Activated naive CD4-positive, alpha-beta T cell treated with Interleukin-2 at 50 U/mL for 16 hours (primary cell): ENCODE measurements around the gene WIPF2.
A peak's percentile ranks its signal among the peaks of the same experiment; 100 is the strongest.

Source experiments
- DNase-seq: peaks from one replicate; pipeline ENCODE4 v3.0.0-alpha.2; 2020

The WIPF2 gene

DNA sequence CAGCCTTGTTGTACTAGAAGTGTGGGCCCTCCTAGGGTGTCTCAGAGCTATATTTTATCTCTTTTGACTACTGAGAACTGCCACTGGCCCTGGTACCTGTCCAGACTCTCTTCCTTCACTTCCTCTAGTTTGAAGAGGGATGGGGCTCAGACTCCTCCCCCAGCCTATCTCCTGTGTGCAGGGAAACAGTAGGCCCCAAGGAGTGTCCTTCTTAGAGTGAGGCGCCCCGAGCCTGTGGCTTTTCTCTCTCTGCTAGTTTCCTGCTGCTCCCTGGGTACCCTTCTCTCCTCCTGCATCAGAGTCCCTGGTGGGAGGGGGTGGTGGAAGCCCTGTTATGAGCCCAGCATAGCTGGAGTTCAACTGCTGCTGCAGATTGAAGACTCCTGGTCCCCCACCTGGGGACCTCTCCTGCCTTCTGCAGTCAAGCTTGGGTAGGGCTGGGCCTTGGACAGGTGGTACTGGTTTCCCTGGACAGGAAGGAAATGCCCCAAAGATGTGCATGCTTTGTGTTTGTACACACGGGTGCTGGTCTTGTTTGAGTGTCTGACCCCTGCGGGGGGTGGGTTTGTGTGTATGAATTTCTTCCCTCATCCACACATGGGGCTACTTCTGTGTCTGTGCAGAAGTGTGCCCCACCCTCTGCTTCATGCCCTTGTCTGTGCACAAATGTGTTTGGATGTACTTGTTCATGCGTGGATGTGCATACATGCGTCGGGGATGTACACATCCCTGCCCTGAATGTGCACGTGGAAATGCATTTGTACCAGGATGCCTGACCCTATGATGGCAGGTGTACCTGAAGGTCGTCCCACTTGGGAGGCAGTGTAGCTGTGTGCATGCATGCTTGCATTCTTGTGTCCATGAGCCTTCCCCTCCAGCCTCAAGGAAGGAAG lies 96.8 kb downstream of the WIPF2 start:
- no peak for DNase-seq

DNA sequence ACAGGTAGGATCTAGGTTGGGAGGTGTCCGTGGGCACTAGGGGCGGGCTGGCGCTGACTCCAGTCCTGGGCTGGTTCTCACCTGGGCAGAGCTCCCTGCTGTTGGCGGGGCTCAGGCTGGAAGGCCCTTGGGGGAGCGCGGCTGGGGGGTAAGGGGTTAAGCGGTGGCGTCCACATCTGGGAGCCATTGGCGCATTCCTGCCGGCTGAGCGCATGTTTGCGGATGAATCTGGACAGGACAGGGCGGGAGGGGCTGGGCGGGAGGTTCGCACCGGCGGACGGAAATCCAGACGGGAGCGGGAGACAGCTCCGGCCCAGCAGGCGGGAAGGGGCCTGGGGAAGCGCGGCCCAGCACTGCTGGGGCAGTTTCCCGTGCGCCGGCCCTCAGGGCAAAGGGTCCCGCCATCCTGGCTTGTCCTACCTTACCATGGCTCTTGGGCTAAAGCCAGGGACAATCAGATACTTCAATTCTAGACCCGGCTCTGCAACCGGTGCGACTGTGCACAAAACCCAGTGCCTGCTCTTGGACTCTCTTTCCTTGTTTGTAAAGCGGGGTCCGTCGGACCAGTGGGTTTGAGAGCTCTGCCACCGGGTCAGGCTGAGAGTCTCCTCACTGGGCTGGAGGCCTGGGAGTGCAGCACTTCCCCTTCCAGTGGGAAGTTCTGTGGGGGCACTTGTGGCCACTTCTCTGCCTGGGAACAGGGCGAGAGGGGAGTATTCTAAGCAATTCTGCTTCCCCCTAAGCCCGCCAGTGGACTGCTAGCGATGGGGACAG lies 97.7 kb downstream of the WIPF2 start:
- no peak for DNase-seq

DNA sequence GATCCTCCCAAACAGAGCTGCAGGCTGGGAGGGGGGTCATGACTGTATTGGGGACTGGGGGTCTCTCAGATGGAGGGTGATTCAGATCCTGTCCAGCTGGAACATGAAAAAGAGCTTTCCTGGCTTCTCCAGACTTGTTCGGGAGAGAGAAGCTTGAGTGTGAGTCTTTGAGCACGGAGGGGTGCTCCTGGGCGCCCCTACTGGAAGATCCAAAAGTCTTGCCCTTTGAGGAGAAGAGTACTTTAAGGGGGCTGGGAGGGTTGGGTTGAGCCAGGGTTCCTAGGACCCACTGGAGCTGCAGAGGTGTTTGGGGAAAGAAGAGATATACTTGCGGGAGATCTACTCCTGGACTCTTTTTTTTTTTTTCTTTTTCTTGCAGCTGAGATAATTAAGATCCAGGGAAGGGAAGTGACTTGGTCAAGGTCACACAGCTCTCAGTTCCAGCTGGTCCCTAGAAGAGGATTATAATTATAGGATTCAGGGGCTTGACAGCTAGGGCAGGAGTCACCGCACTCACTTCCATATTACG lies 98.3 kb downstream of the WIPF2 start:
- peak; percentile 60 for DNase-seq

DNA sequence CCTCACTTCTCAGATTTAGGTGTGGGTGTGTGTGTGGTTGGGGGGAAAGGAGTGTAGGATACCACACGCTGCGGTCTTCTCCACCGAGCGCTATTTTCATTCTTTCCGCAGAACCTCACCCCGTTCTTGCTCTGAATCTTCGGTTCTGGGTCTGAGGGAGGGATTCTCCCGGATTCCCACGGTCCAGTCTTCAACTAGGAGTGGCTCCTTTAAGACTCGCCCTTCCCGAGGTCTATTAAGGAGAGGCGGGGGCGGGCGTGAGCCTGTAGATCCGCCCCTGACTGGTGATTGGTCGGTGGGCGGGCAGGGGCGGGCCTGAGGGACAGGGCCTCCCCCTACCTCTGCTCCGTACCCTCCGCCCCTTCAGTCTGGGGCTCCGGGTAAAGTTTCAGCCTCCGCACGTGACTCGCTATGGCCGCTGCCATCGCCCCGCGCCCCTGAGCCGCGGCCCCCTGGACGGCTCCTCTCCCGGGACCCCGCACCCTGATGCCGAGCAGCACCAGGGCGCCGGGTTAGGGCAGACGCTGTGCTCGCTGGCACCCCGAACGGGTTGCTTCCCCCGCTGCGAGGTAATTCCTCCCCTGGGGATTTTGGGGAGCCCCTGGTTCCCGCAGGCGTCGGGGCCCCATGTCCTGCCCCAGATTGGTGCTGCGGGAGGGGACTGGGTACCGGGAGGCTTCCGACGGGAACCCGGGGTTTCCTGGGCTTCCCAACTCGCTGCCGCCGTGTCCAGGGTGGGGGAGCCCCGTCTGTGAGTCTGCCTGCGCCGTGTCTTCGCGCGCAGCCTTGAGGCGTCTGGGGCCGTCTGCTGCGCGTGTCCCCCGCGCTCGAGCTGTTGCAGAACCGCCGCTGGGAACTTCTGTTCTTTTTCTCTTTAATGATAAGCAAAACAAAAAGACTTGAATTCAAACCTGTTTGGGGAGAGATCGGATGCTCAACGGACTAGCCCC lies 99.1 kb downstream of the WIPF2 start:
- peak; percentile 92 for DNase-seq

DNA sequence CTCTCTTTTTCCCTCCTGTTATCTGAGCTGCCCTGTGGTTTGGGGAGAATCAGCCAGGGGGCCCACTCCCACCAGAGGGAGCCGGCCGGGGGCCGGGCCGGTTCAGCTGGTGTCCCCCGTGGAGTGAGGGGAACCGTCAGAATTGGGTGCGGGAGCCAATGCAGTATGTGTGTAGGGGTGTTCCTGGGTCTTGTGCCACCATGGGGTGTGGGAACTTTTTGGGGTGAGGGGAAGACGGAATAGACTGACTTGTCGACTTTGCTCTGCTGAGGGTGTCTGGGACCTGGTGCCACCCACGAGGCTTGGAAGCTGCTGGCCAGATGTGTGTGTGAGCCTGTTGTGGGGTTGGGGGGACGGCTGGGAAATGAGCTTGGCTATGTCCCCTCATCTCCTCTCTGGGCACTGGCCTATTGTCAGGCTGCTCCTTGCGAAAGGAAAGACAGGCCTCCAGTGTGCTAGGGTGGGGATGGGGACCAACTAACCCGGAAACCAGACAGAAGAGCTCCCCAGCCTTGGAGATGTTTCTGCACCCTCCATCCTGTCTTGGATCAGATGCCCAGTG lies 99.8 kb downstream of the WIPF2 start:
- peak; percentile 18 for DNase-seq

DNA sequence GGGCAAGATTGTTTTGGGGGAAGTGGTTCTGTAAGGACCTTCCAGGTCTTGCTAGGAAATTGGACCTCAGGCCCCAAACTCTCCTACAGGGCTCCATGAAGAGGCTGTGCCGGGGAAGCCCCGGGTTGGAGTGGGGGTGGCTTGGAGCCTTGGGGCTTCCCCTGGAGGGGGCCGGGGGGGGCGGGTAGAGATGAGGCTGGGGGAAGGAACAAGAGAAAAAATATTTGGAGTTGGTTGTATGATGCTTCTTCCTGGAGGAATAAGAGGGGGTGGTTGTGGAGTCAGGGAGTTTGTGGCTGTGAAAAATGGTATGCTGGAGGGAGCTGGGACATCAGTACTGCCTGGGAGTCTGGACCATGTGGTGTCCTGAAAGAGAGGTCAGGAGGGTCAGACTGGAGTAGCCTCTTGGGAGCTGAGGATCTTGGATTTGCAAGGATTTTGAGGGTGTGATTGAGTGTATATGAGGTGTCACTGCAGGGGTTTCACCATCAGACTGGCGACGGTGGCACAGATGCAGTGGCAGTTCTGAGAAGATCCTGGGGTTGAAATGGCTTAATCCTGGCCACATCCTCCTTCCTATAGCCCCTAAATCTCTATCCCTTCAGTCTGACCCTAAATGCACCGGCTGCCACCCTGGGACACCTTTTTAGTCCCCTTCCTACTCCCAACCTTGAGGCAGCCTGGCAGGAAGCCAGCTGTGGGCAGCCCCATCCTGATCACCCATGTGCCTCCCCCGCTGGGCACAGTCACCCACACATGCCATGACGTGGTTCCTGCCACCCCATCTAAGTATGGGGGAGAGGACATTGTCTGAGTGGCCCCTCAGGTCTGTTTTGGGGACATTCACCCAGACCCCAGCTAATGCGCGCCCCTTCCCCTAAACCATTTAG lies 100.8 kb downstream of the WIPF2 start:
- DNase-seq = peak; percentile 79

DNA sequence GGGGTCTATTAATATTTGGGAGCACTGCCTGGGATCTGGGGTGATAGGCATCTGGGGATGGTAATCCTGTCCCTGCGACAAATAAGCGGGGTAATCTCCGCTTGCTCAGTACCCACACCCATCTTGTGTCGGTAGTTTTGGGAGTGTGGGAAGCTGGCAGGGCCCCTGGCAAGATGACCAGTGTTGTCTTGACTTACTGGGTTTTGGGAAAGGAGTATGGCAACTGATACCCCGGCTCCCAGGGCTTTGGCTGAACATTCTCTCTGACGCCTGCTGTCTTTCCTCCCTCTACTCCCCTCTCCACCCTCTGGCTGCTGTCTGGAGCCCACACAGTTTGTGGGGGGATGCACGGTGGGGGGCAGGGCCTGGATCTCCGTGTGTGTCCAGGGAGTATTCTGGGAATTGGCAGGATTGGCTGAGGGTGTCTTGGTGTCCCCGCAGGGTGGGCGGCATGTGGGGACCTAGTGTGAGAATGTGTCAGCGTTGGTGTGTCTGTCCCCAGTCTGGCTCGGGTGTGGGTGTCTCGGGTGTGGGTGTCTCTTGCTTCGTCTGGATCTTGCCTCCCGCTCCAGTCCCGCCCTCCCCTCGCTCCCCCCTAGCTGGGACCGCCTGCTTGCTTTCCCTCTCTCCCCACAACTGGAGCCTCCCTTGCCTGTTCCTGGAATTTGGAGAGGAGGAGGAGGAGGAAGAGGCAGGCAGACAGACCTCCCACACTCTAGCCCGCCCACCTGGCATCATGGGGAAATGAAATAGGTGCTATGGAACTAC lies 101.8 kb downstream of the WIPF2 start:
- DNase-seq = no peak

DNA sequence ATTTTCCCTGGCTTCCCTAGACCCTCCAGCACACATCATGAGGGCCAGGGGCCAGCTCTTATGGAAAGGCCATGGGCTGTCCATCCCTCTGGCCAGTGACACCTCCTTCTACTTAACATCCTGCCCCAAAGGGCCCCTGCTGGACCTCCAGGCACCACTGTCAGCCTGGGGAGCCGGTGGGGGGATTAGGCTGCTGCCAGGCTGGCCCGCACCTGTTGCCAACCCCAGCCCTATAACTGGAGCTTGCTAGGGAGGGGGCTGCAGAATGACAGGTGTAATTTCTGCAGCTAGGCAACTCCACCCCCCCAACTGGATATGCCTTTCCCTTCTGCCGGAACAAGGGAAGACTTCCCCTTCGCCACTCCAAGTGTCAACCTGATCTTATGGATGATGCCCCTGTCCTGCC lies 102.4 kb downstream of the WIPF2 start:
- DNase-seq = no peak

DNA sequence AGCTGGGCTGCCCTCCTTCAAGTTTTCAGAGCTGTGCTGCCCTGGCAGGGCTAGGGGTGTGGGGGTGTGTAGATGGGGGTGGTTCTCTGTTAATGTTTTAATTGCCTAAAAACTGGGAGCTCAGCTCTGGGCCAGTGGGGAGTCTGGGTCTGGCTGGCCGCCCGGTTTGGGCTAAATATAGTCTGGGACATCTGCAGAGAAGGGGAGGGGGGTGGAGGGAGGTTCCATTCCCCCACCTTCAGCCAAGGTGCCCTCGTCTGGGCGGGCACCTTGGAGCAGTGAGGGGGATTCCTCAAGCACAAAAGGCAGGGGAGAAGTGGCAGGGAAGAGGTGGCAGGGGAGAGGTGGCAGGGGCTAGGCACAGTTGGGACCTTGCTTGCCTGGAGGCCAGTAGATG lies 102.9 kb downstream of the WIPF2 start:
- no peak for DNase-seq

DNA sequence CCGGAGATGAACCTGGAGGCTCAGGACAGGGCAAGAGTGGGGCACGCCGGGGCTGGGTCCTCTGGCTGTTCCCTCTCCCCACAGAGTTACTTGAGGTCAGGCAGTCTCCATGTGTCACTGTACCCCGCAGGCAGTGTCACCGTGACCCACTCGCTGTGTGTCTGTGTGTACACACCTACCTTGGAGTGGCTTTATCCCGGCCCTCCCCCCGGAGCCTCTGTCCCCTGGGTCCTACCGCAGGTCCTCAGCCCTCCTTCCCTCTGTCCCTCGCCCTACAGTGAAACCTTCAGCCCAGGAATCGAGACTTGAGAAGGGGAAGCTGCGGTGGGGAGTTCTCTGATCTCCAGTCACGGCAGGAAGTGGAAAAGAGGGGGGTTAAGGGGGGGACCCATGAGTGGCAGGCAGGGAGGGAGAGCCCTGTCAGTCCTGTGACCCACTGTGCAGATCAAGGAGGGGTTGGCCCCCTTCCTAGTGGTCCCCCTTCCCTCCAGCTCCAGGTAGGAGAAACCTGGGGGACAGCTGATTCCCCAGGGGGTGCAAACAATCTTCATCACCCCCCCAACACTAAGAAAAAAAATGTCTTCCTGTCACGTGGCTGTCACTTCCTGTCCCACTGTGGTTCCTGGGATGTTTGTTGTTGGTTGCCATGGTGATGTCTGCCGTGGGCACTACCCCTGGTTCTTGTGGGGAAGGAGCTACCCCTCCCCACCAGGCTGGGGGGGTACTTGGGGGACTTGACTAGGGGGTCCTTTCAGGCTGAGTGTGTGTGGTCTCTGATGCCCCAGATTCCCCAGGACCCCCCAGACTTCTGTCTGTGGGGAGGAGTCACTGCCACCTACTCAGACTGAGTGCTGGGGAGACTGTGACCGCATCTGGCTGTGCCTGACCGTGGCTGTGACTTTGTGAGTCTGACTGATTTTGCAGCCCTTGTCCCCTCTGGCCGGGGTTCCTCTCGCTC lies 103.5 kb downstream of the WIPF2 start:
- peak; percentile 84 for DNase-seq

DNA sequence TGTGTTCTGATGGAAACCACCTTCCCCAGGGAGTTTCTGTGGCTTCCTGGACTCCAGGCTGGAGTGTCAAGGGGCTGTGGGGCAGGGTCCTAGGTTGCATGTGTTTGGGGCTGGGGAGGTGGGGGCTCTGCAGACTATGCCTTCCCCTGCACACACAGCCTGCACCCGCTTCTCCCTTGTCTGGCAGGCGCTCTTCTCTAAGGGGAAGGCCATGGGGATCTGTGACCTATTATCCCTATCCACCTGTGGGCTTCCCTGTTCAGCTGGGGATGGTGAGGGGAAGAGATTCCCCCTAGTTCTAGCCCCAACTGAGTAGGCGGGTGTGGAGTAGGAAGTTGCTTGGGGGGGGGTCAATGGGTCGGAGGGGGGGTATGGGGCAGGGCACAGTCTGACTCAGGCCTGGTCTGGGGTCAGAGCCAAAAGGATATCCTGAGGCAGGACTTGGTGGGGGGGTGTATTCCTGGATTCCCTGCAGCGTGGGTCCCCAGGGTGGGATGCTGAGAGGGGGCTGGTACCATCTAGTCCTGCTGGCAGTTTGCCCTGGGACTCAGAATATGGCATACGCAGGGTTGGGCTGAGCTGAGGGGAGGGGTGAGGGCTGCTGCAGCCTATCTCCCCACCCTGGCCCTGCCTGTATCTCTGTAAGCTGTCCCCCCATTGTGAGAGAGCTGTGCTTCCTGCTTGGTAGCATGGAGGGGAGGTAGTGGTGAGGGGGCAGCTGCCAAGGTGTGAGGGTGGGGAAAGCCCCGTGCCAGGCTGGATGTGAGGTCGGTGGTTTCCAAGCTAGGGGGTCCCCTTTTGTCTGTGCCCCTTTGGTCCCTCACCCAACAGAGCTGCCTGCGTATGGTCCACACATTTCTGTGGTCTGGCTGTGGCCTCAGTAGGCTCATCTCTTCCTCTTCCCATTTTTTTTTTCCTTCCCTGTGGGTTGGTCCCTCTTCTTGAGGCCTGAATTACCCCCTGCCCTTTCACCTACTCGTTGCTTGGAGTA lies 104.6 kb downstream of the WIPF2 start:
- peak; percentile 74 for DNase-seq

DNA sequence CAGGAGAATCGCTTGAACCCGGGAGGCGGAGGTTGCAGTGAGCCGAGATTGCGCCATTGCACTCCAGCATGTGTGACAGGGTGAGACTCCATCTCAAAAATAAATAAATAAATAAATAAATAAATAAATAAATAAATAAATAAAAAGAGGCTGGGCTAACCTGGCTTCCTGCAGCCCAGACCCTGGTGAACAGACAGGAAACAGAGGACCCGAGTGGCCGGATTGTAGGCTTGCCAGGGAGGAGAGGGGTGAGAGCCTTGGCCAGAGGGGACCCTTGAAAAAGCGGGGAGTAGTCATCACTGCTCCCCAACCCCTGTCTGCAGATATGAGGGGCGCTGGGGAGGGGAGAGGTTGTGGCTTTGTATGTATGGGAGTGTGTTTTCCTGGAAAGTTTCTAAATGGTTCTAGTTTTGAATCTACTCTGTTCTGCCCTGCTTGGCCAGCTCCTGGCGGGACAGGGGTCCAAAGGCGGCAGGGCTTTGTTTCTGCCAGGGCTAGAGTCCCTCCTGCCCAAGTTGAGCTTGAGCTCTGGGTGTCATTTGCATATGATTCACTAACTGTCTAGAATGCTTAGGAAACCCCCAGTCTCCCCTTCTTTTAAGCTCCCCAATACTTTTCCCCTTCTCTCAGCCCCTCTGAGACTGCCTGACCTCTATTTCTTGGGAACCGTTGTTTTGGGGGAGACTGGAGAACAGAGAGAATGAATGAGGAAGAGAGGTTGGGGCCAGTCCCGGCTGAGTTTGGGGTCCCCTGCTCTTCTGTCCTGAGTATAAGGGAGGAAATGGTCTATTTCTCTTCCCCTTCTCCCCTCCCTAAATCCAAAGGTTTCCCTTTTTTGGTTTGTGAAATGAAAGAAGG lies 106.3 kb downstream of the WIPF2 start:
- no peak for DNase-seq

DNA sequence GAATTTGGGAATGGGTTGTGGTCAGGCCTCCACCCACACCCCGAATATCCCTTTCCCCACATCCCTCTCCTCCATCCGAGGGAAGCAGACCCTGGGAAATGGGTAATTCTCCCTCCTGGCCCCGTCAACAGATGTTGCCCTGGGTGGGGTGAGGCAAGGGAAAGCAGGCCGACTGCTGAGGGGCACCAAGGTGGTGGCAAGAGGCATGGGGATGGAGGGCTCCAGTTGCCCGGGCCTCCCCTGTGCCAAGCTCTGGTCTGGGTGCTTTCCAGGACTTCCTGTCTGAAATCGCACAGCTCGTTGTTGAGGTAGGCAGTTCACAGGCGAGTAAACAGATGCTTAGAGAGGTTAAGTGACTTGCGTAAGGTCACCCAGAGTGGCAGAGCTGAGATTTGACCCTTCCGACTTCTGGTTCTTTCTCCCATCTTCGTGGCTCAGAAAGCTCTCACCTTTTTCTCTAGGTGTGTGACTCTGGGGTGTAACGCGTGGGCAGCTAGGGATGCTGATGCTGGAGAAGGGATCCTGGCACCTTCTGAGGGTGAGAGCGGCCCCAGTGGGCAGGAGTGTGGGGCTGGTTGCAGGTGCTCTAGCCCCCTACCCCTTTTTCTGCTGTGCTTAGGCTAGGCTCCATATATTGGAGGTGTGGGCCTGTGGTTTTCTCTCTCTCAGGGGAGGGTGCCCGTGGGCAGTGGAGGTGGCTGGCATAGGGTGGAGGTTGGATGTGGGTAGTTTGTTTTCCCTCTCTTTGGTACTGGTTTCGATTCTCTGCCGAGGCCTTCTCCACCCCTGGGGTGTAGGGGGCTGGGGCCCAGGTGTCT lies 107.1 kb downstream of the WIPF2 start:
- DNase-seq = peak; percentile 53

DNA sequence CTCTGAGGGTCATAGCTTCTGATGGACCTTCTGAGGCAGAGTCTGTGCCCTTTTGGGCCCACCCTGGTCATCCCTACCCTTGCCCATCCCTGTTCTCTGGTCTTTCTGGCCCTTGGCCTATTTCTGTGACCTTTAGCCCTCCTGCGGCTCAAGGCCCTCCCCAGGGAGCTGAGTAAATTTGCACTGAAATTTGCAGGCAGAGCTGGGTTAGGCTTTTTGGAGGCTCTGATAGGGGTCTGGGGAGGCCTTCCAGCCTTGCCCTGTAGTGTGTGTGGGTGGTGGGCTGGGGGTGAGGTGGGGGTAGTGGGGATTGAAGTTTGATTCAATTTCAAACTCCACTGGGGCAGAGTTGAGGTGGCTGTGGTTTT lies 107.7 kb downstream of the WIPF2 start:
- DNase-seq = no peak

DNA sequence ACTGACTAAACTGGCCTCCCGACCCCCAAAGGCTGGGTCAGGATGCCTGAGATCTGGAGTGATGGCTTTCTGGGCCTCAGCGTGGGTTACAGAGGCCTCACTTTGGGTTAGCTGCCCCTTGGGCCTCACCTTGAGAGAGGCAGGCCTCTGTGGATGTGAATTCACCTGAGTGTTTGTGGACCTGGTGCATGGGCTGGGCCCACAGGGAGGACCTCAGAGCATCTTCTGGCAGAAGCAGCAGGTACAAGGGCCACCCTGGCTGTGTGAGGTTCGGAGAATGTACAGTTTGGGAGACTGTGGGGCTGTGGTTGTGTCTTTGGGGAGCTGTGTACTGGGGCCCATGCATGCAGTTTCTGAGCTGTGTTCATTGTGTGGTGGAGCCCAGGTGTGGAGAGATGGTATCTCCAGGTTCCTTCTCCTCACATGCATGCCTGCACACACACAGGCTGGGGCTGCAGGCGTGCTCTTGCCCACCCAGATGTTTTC lies 108.2 kb downstream of the WIPF2 start:
- DNase-seq = no peak
